GM12865 (cell line): ENCODE data around the gene CCSER1.

ENCODE experiments used
- DNase-seq: peaks from one replicate; pipeline ENCODE4 v3.0.0; 2010; ENCODE audit warnings: low read depth
- H3K4me3 ChIP-seq: 2 replicates; pipeline ENCODE4 v1.5.1; 2011; ENCODE audit warnings: mild to moderate bottlenecking, low read depth, low read length, control low read depth
- TF ChIP-seq, protein P1 (sequence below): IDR thresholded peaks from 2 replicates; pipeline ENCODE4 v1.5.1; 2011; ENCODE audit warnings: low read length, control low read depth, low read depth, inconsistent platforms; ENCODE audit not compliant: insufficient read depth; ENCODE audit errors: missing control alignments

Gene CCSER1

DNA sequence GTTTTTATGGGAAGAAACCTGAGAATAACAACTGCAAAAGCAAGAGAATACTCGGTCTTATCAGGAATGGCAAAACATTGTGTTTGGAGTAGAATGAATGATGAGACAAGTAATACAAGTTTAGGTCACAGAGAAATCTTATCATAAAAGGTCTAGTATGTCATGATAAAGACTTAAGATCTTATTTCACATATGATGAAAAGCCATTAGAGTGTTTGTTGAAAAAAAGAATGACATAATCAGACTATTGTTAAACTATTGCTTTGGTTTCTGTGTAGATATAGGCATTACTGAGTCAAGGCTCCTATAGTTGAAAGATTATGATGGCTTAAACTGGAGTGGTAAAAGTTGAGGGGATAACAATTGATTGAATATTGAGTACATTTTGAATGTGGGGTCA is 603.6 kb downstream of the CCSER1 start:
- no peak overlapping the region for H3K4me3 ChIP-seq
- no peak for DNase-seq
- TF ChIP-seq, protein P1, sequence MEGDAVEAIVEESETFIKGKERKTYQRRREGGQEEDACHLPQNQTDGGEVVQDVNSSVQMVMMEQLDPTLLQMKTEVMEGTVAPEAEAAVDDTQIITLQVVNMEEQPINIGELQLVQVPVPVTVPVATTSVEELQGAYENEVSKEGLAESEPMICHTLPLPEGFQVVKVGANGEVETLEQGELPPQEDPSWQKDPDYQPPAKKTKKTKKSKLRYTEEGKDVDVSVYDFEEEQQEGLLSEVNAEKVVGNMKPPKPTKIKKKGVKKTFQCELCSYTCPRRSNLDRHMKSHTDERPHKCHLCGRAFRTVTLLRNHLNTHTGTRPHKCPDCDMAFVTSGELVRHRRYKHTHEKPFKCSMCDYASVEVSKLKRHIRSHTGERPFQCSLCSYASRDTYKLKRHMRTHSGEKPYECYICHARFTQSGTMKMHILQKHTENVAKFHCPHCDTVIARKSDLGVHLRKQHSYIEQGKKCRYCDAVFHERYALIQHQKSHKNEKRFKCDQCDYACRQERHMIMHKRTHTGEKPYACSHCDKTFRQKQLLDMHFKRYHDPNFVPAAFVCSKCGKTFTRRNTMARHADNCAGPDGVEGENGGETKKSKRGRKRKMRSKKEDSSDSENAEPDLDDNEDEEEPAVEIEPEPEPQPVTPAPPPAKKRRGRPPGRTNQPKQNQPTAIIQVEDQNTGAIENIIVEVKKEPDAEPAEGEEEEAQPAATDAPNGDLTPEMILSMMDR = no peak

DNA sequence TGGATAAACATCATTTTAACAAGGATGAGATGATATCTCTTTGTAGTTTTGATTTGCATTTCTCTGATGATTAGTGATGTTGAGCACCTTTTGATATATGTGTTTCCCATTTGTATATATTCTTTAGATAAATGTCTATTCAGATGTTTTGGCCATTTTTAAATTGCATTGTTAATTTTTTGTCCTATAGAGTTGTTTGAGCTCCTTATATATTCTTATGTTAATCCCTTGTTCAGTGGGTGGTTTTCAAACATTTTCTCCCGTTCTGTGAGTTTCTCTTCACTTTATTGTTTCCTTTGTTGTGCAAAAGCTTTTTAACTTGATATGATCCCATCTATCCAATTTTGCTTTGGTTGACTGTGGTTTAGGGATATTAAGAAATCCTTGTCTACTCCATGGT is 606.0 kb downstream of the CCSER1 start:
- no peak for DNase-seq
- TF ChIP-seq, protein P1 = no peak
- no peak overlapping the region for H3K4me3 ChIP-seq

DNA sequence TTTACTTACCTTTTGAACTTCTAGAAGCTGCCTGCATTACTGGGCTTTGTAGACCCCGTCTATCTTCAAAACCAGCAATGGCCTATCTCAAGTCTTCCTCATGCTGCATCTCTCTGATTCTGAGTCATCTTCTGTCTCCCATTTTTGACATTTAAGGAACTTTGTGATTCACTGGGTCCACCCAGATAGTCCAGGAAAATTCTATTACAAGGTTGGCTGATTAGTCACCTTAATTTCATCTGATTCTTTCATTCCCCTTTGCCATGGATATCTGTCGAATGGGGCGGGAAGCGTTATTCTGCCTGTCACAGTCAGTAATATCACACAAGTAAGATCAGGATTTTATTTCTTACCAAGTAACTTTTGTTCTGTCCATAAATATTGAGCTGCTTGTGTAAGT is 618.0 kb downstream of the CCSER1 start:
- H3K4me3 ChIP-seq = no peak overlapping the region
- no peak for DNase-seq
- TF ChIP-seq, protein P1 = no peak

DNA sequence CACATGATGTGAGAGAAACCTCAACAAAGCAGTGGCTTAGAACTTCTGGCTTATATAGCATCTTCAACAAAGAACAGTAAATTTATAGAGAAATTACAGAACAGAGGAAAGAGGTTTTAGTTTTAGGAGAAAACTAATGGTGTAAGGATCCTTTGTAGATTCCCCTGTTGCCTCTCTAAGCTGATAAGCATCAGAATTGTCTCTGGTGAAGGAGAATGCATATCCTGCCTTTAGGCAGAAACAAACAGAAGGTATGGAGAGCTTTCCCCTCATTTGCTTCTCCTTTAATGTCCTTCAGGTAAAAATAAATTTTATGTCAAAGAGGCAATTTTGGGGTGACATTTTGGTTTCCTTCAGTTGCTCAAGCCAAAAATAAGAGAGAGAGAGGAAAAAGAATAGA is 625.9 kb downstream of the CCSER1 start:
- TF ChIP-seq, protein P1 = no peak

DNA sequence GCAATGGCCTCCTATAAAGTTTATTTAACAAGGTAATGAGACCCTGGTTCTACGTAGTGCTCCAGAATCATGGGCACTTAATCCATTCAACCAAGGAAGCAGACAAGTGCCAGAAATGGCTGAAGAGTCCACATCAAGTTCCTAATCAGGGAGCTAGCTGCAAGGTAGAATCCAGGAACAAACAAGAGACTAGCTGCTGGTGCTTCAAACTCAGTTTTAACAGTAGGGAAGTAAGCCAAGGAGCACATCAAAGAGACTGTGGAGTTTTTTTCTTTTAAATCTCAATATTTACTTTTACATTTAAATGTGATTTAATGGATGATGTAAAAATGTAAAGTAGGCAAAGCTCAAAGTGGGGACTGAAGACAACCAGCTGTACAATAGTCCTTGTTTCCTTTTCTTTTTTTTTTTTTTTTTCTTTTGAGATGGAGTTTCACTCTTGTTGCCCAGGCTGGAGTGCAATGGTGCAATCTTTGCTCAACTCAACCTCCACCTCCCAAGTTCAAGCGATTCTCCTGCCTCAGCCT is 630.4 kb downstream of the CCSER1 start:
- no peak overlapping the region for H3K4me3 ChIP-seq
- no peak for DNase-seq
- TF ChIP-seq, protein P1 = no peak

More for the DNA sequence above, 625.9 kb downstream of the CCSER1 start:
- no peak overlapping the region for H3K4me3 ChIP-seq
- no peak for DNase-seq

DNA sequence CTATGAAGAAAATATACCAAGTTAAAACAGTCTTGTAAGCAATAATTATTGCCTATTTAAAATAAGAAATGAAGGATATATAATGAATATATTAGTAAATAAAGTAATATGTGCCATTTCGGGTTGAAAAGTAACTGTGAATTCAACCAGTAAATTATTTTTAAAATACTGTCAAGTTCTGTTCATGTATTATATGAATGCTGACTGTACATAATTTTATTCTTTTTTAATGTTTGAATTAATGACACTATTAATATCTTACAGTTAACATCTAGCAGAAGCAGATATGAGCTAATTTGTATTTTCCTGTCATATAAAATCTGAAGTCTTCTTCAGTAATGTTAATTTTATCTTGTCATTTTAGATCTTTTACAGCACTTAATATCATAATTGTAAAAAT is 632.9 kb downstream of the CCSER1 start:
- TF ChIP-seq, protein P1 = no peak
- DNase-seq = no peak
- H3K4me3 ChIP-seq = no peak overlapping the region

DNA sequence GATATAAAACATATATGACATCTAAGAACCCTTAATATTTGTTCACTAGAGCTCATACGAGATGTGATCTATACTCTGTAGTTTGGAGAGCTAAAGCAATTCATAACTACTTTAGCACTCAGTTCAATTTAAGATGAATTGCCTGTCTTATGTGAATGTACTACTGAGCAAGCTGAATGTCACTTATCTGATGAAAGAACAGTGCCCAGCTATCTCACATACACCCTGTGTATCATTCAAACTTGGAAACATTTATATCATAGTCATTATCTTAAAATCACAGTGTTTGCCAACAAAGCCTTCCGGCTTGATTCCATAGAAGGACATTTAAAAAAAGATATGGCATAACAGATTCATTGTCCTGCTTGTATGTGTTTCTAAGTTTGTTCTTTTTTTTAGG is 639.6 kb downstream of the CCSER1 start:
- TF ChIP-seq, protein P1 = no peak
- no peak for DNase-seq
- no peak overlapping the region for H3K4me3 ChIP-seq
